DND-41 (cell line): ENCODE results near the gene FRK.

Experiments
- CTCF ChIP-seq: IDR thresholded peaks from 2 replicates; pipeline ENCODE4 v1.5.1; 2012; ENCODE audit warnings: borderline replicate concordance, low read length, moderate library complexity, mild to moderate bottlenecking; ENCODE audit not compliant: poor library complexity, severe bottlenecking; ENCODE audit errors: extremely low read depth
- EZH2 ChIP-seq: IDR thresholded peaks from 3 replicates; pipeline ENCODE4 v1.6.1; 2012; ENCODE audit warnings: borderline replicate concordance, low read depth, mild to moderate bottlenecking, moderate library complexity, low read length, inconsistent platforms; ENCODE audit not compliant: severe bottlenecking

- TF ChIP-seq CTCF (no peak), EZH2 (no peak)
These were observed 52.0 kb downstream of the FRK start for GRCh38 chr6:116008470-116009243.
